HG03280 (cell line): ENCODE results near the gene PRTN3.
"Not testable (repeated sequence)": the region's sequence is repeated elsewhere in the genome, so short reads cannot be mapped to it uniquely, and the experiment has no call there.

Source experiments
- ATAC-seq: cut with Tn5 transposase; IDR thresholded peaks from one replicate; pipeline ENCODE4 v1.9.1; 2021; ENCODE audit warnings: mild to moderate bottlenecking, moderate library complexity; ENCODE audit not compliant: unreplicated experiment

The PRTN3 gene

DNA sequence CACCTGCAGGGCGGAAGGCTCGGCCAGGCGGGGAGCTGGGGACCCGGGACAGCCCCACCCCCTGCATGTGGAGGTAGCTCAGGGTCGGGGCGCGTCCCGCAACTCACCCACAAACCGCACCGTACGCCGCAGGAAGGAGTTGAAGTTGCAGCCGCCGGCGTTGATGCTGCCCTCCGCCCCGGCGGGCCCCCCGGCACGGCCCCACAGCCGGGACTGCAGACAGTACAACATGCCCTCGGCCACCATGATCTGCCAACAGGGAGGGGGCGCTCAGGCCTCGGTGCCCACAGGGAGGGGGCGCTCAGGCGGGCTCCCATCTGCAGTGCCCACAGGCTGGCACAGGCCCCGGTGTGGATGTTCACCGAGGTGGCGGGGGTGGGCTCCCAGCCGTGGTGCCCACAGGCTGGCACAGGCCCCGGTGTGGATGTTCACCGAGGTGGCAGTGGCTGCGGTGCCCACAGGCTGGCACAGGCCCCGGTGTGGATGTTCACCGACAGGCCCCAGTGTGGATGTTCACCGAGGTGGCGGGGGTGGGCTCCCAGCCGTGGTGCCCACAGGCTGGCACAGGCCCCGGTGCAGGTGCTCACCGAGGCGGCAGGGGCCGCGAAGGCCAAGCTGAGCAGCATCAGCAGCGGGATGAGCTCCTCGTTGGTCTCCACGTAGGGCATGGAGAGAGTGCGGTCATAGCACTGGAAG is 25.6 kb upstream of the PRTN3 start:
- no peak for ATAC-seq

DNA sequence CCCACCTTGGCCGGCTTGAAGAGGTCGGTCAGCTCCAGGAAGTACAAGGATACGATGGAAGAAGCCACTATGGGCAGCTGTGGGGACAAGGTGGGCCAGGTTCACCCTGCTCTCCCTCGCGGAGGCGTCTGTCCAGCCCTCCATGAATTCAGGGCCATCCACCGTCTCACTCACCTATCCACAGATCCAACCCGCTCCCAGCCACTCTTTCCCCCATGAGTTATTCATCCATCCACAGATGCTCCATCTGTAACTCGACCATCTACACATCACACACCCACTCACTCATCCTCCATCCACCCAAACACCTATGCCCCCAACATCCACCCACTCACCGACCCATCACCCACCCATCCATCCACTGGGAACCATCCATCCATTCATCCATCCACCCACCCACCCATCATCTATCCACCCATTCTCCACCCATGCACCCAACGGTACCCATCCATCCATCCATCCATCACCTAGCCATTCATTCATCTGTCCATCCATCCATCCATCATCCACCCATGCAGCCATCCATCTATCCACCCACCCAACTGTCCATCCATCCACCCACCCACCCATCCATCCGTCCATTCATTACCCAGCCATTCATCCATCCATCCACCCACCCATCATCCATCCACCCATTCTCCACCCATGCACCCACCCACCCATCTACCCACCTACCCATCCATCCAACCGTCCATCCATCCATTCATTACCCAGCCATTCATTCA is 24.9 kb upstream of the PRTN3 start:
- ATAC-seq, result no peak

DNA sequence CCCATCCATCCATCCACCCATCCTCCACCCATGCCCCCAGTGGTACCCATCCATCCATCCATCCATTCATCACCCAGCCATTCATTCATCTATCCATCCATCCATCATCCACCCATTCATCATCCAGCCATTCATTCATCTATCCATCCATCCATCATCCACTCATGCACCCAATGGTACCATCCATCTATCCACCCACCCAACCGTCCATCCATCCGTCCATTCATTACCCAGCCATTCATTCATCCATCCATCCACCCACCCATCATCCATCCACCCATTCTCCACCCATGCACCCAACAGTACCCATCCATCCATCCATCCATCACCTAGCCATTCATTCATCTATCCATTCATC is 24.3 kb upstream of the PRTN3 start:
- no peak for ATAC-seq

GRCh38 chr19:820212-820611 is 20.6 kb upstream of the PRTN3 start:
- ATAC-seq, result not testable (repeated sequence)

GRCh38 chr19:821231-821824 is 19.5 kb upstream of the PRTN3 start:
- ATAC-seq, result no peak

DNA sequence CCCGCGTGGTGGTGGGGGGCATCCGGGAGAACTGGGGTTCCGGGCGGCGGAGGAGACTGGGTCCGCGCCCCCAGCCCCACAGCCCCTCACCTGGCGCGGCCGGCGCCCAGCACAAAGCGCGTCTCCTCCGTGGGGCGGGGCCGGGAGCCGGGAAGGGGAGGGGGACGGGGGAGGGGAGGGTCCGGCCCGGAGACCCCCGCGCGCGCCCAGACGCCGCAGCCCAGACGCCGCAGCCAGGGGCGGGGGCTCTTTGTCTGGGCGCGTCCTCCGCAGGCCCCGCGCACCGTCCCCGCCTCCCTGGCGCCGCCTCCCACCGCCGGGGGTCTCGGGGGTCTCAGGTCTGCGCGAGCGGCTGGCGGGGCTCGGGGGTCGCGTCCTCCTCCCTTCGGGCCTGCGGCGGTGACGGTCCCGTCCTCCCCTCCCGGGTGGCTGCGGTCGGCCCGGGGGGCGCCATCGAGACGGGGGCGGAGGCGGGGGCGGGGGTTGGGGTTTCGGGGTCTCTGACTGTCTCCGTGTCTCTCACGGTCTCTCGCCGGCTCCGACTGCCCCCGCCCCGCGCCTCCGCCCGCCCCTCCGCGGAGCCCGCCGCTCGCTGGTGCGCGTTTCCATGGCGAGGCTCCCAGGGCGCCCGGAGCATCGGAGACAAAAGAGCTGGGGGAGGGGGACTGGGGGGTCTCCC is 18.8 kb upstream of the PRTN3 start, which contains the start of gene PLPPR3:
TSS of gene PLPPR3 (minus strand) at position 131 of the 679 bp plus-strand sequence. CDS start 396 bp downstream, outside the sequence.
- no peak for ATAC-seq

- ATAC-seq, result no peak
Measured at GRCh38 chr19:823565-824121, 17.2 kb upstream of the PRTN3 start.

GRCh38 chr19:824885-825284 is 15.9 kb upstream of the PRTN3 start:
- ATAC-seq, result no peak

GRCh38 chr19:825897-826644 is 14.7 kb upstream of the PRTN3 start:
- ATAC-seq, result no peak

DNA sequence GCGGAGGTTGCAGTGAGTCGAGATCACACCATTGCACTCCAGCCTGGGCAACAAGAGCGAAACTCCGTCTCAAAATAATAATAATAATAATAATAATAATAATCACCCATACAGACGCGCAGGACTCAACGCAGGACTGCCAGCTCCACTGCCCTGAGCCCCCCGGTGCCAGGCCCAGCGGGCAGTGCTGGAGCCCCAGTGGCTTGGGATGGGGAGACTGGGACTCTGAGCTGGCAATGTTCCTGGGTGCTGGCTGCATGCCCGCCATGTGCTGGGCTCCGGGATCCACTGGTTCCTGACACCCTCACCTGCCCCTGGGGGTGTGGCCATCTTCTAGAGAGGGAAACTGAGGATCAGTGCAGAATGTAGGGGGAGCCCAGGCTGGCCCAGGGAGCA is 13.5 kb upstream of the PRTN3 start:
- no peak for ATAC-seq

DNA sequence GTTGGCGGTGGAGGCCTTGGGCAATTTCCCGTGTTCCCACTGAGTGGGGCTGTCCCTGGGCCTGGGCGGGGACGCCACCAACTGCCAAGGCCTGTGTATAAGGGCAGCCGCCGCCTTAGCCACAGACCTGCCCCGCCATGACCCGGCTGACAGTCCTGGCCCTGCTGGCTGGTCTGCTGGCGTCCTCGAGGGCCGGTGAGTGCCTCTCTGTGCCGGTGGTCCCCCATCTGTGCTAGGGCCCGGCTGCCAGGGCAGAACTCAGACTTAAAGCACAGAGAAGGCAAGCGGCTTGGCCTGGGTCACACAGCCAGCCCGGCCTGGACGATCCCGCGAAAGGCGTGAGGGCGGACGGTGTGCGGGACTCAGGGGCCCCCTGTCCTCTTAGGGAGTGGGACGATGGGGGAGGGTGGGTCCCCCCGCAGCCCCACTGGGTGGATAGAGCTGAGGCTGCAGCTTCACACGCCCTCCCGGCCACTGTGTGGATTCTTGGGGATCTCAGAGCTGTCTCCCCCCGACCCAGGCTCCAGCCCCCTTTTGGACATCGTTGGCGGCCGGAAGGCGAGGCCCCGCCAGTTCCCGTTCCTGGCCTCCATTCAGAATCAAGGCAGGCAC is 13.0 kb upstream of the PRTN3 start, which contains the start of gene AZU1:
TSS of gene AZU1 (plus strand) at position 128 of the 612 bp plus-strand sequence. CDS start at position 138, 10 bp downstream.
- ATAC-seq, result no peak

- ATAC-seq, result no peak
Measured at GRCh38 chr19:829129-829758, 11.6 kb upstream of the PRTN3 start.

- ATAC-seq, result no peak
Measured at GRCh38 chr19:831407-832369, 9.1 kb upstream of the PRTN3 start.

DNA sequence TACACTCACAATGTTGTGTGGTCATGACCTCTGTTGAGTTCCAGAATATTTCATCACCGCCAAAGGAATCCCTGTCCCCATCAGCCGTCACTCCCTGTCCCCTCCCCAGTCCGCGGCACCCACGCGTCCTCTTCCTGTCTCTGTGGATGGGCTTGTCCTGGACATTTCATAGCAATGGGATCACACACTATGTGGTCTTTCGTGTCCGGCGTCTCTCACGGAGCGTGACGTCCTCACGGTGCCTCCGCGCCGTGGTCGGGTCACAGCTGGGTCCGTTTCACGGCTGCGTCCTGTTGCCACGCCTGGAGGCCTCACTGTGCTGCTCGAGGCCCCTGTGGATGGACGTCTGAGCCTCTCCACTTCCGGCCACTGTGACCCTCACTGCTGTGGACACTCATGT is 6.6 kb upstream of the PRTN3 start:
- ATAC-seq, result no peak

DNA sequence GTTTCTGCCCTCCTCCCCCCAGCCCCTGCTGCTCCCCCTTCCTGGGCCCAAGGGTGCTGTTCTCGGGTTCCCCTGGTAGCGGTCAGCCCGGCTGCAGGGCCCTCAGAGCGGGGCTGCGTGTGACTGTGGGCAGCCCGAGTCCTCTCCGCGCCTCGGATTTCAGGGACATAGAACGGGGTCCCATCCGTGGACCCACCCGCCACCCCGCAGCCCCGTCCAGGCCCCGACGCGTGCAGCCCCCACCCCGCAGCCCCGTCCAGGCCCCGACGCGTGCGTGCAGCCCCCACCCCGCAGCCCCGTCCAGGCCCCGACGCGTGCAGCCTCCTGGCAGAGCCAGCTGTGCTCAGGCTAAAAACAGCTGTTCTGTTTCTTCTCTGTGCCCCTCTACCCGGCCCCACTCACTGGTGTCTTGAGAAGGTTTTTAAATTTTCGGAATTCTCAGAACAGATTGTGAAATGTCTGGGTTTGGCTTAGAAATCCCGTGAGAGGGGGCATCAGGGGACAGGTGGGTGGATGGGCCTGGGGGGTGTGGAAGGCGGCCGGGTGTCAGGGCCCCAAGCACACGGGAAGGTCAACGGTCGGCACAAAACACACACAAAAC is 5.5 kb upstream of the PRTN3 start:
- ATAC-seq, result no peak

DNA sequence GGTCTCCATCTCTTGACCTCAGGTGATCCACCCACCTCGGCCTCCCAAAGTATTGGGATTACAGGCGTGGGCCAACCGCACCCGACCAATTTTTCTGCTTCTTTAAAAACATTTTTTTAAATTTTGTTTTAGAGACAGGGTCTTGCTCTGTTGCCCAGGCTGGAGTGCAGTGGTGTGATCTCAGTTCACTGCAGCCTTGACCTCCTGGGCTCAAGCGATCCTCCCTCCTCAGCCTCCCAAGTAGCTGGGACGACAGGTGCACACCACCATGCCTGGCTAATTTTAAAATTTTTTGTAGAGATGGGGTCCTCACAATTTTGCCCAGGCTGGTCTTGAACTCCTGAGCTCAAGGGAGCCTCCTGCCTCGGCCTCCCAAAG is 2.0 kb downstream of the PRTN3 start:
- ATAC-seq, result not testable (repeated sequence)

DNA sequence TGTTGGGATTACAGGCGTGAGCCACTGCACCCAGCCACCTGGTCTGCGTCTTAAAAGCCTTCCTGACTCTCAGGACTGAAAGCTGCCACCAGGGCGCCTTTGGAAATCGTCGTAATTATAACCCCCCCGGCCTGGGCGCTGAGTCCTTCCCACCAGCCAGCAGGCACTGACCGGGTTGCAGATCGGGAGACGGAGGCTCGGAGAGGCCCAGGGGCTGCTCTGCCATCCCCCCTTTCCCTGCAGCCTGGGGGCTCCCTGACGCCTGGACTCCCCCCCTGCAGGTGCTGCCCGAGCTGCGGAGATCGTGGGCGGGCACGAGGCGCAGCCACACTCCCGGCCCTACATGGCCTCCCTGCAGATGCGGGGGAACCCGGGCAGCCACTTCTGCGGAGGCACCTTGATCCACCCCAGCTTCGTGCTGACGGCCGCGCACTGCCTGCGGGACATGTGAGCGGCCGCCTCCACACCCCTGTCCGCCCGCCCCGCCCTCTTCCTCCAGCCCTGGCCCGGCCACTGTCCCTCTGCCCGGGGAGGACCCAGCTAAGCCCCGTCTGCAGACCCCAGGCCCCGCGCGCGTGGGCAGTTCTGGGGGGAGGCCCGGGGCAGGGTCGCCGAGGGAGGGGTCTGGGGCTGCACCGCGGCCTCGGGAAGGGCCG is 2.5 kb downstream of the PRTN3 start:
- ATAC-seq, result no peak
